Pancreas (tissue), 10 donors: Measurements from ENCODE around the gene CAV3. TPM values are rescaled to one million over a fixed set of nuclear protein-coding genes. Genes with fewer than 3 reads are reported as not detected.
"Not testable (repeated sequence)": the region's sequence is repeated elsewhere in the genome, so short reads cannot be mapped to it uniquely, and the experiment has no call there.

Experiments used
- ATAC-seq, 4 donors: fragments of 200-7000 bp; cut with Tn5 transposase; one replicate each; pipeline versions ENCODE4 v1.8.0 to v1.9.1; 2020; ENCODE audit warnings: mild to moderate bottlenecking in 4 of 4, moderate library complexity in 4 of 4
- DNase-seq, 6 donors: peaks; one replicate each; pipeline ENCODE4 v3.0.0-alpha.2; 2020
- FAIRE-seq: peaks from 2 replicates; lab custom pipeline; 2012; peaks lifted over from hg19 to GRCh38; lab: Jason Lieb, UNC
- H3K27ac ChIP-seq, 4 donors: fragments of 200-600 bp; sonication (generic); 1 replicate in 3 of 4; 2 replicates in 1 of 4; pipeline versions ENCODE4 v1.5.0 to v1.8.0; 2020
- H3K27me3 ChIP-seq, 4 donors: fragments of 200-600 bp; one replicate each; pipeline ENCODE4 v1.8.0; 2021
- H3K36me3 ChIP-seq, 3 donors: fragments of 200-600 bp; sonication (generic) in 1 of 3; one replicate each; pipeline versions ENCODE4 v1.5.0 to v1.8.0; 2020 to 2021
- H3K4me1 ChIP-seq, 3 donors: fragments of 200-600 bp; one replicate each; pipeline ENCODE4 v1.8.0; 2021
- H3K4me3 ChIP-seq, 4 donors: fragments of 200-600 bp; sonication (generic) in 2 of 4; one replicate each; pipeline versions ENCODE4 v1.5.0 to v1.8.0; 2020 to 2021
- H3K9me3 ChIP-seq, 4 donors: fragments of 200-600 bp; one replicate each; pipeline ENCODE4 v1.8.0; 2021
- CTCF ChIP-seq, 4 donors: fragments of 200-600 bp; sonication (generic) in 3 of 4; IDR thresholded peaks; one replicate each; pipeline versions ENCODE4 v1.5.0 to v1.8.0; 2021; ENCODE audit warnings: antibody characterized with exemption in 4 of 4
- WGBS, 2 donors: extraction: QIAGEN DNeasy Blood & Tissue Kit; methylation state at CpG; one replicate each; pipeline ENCODE4 v1.1.7; 2013; 5-methylcytosine and 5-hydroxymethylcytosine counted together
- intact Hi-C, 3 donors: fragments of 100-400 bp; cut with DNase I; formaldehyde crosslinking; loops; one replicate each; pipeline versions ENCODE4 v1.11.1 to v1.14.2; 2022
- polyA plus RNA-seq, 2 donors: library from polyadenylated mRNA; stranded (reverse); fragments of 200-250 nt; gene quantifications; one replicate each; pipeline ENCODE4 v1.2.3, GENCODE V29; 2013
- total RNA-seq, 6 donors: library from RNA; stranded (reverse); fragmentation: NEBNext Ultra II Directional in 4 of 6; extraction: Animal tissue kit (Norgen Biotek cat#: 25700) in 4 of 6; gene quantifications; one replicate each; pipeline versions ENCODE4 v1.2.1 to v1.2.4, GENCODE V29; 2021 to 2023
- donor health status: healthy with polysubstance abuse.
- donor health status: DM: no; HTN: no; CAD: no; lungs with moderate emphysema.
- donor health status: DM: no; HTN: no; CAD: no.
- donor health status: control.
- donor health status: control.
- donor health status: Bipolar disorder and iron deficiency.
- donor health status: DM: yes; HTN: yes; CAD: no.
- donor health status: DM: no; HTN: no; CAD: no.
- donor health status: DM: no; HTN: no; CAD: no.
- donor health status: DM: yes; HTN: yes; CAD: no.

Gene CAV3
- total RNA-seq (not detected), polyA plus RNA-seq (not detected)

GRCh38 chr3:8733332-8734094 is at the start of gene CAV3:
CAV3 (plus strand) TSS chr3:8733802; CDS start chr3:8733877, 75 bp downstream.
- H3K9me3 ChIP-seq = no peaks in the 10 kb centered on the region
- no peaks in the 10 kb centered on the region for H3K27me3 ChIP-seq
- 70 to 79% methylated on average over 23 of the region's 23 CpGs for WGBS, 2 donors
- intact Hi-C loops = no loop called here
- H3K36me3 ChIP-seq = no peaks in the 10 kb centered on the region
- ATAC-seq (no peak), DNase-seq (no peak), FAIRE-seq (no peak)
- H3K4me1 ChIP-seq = no peaks in the 10 kb centered on the region
- no peak for TF ChIP-seq CTCF (IDR thresholded peaks at IDR 0.05)
- no peak within 1 kb of the TSS for H3K27ac ChIP-seq
- no peak within 1 kb of the TSS for H3K4me3 ChIP-seq

- 76 to 78% methylated on average over 6 of the region's 6 CpGs for WGBS, 2 donors
- H3K27me3 ChIP-seq, H3K9me3 ChIP-seq, H3K36me3 ChIP-seq, H3K4me1 ChIP-seq, FAIRE-seq, ATAC-seq, H3K27ac ChIP-seq, DNase-seq, intact Hi-C loops, H3K4me3 ChIP-seq: not testable (repeated sequence)
These were observed 48.6 kb upstream of the CAV3 start for GRCh38 chr3:8684992-8685391.

GRCh38 chr3:8691295-8691694 is 42.3 kb upstream of the CAV3 start:
- H3K27ac ChIP-seq, intact Hi-C loops, ATAC-seq, H3K4me1 ChIP-seq, H3K4me3 ChIP-seq, DNase-seq, H3K36me3 ChIP-seq, H3K27me3 ChIP-seq, H3K9me3 ChIP-seq, FAIRE-seq: not testable (repeated sequence)
- WGBS, 2 donors = 79 to 87% methylated on average over 9 of the region's 9 CpGs

GRCh38 chr3:8702560-8702959 is 31.0 kb upstream of the CAV3 start:
- no peak for FAIRE-seq
- TF ChIP-seq CTCF (IDR thresholded peaks at IDR 0.05) = no peak

GRCh38 chr3:8705575-8705974 is 28.0 kb upstream of the CAV3 start:
- H3K27ac ChIP-seq = no peak overlapping the region
- 60 to 81% methylated on average over 3 of the region's 3 CpGs for WGBS, 2 donors
- no peaks in the 10 kb centered on the region for H3K9me3 ChIP-seq
- H3K27me3 ChIP-seq = no peaks in the 10 kb centered on the region
- H3K4me1 ChIP-seq = no peaks in the 10 kb centered on the region
- intact Hi-C loops = no loop called here
- no peak for DNase-seq
- TF ChIP-seq CTCF (IDR thresholded peaks at IDR 0.05) = no peak
- FAIRE-seq = no peak
- H3K4me3 ChIP-seq = no peak overlapping the region
- no peak for ATAC-seq
- no peaks in the 10 kb centered on the region for H3K36me3 ChIP-seq

More at GRCh38 chr3:8702560-8702959, 31.0 kb upstream of the CAV3 start:
- DNase-seq = no peak
- Histone ChIP-seq H3K4me3 (no peak overlapping the region), H3K9me3 (no peaks in the 10 kb centered on the region), H3K27me3 (no peaks in the 10 kb centered on the region), H3K36me3 (no peaks in the 10 kb centered on the region), H3K27ac (no peak overlapping the region), H3K4me1 (no peaks in the 10 kb centered on the region)
- ATAC-seq = no peak
- intact Hi-C loops = no loop called here
- WGBS, 2 donors = 32 to 39% methylated on average over 3 of the region's 3 CpGs

GRCh38 chr3:8709287-8709686 is 24.3 kb upstream of the CAV3 start:
- no peaks in the 10 kb centered on the region for H3K27me3 ChIP-seq
- H3K27ac ChIP-seq = no peak overlapping the region
- no peaks in the 10 kb centered on the region for H3K9me3 ChIP-seq
- no peak overlapping the region for H3K4me3 ChIP-seq
- no peak for DNase-seq
- no peak for FAIRE-seq
- H3K4me1 ChIP-seq = no peaks in the 10 kb centered on the region
- no peak for TF ChIP-seq CTCF (IDR thresholded peaks at IDR 0.05)
- intact Hi-C loops = no loop called here
- no peaks in the 10 kb centered on the region for H3K36me3 ChIP-seq
- no peak for ATAC-seq
- WGBS, 2 donors = 70% methylated on average over 5 of the region's 5 CpGs
